ENCODE results near the gene CNTN2.

GRCh38 chr1:205064301-205064700, 21.3 kb downstream of the CNTN2 start:
- TF ChIP-seq ELF4 (CRISPR knock-in tag; IDR thresholded peaks at IDR 0.05; ENCODE audit: low read depth) = no peak
- TF ChIP-seq CTCF (IDR thresholded peaks at IDR 0.05) = no peak
- no peak for TF ChIP-seq TEAD4 (CRISPR knock-in tag; IDR thresholded peaks at IDR 0.05)
- TF ChIP-seq PREB (CRISPR knock-in tag; IDR thresholded peaks at IDR 0.05; ENCODE audit: borderline replicate concordance) = no peak
- TF ChIP-seq ZNF121 (CRISPR knock-in tag; IDR thresholded peaks at IDR 0.05) = no peak
- TF ChIP-seq KAT7 (CRISPR knock-in tag; IDR thresholded peaks at IDR 0.05; ENCODE audit: borderline replicate concordance) = no peak
- no peak for TF ChIP-seq TCF7 (CRISPR knock-in tag; IDR thresholded peaks at IDR 0.05; ENCODE audit: low read depth)
- TF ChIP-seq IRF2 (CRISPR knock-in tag; IDR thresholded peaks at IDR 0.05; ENCODE audit: borderline replicate concordance, low read depth) = no peak
- TF ChIP-seq, protein P1, sequence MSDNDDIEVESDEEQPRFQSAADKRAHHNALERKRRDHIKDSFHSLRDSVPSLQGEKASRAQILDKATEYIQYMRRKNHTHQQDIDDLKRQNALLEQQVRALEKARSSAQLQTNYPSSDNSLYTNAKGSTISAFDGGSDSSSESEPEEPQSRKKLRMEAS (CRISPR knock-in tag; IDR thresholded peaks at IDR 0.05) = no peak
